ENCODE measurements around the gene FLT4.

The FLT4 gene

DNA sequence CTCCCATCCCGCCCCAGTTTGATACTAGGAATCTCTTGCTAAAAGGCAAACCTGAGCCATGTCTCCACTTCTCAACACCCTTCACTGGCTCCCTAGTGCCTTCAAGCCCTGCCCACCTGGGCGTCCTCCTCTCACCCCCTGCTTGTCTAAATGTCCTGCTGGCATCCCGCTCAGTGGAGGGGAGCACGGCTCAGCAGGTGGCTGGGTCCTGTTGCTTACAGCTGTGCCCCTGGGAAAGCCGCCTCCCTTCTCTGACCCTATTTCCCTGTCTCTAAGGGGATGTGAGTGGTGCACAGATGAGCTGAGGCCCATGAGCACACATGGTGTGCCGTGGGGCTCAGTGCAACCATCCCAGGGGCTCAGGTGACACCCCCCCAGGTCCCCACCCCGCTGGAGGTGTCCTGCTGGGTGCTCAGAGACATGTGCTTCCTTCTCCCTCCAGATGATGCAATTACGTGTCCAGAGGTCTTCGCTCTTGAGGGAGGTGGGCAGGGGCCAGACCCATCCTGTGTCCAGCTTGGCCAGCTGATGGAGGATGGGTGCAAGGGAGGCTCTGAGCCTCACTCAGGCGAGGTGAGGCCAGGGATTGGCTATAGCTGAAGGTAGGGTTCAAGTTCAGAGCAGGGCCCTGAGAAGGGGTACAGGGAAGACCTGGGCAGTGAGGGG, 24.1 kb downstream of the FLT4 start:
- no peak for DNase-seq

DNA sequence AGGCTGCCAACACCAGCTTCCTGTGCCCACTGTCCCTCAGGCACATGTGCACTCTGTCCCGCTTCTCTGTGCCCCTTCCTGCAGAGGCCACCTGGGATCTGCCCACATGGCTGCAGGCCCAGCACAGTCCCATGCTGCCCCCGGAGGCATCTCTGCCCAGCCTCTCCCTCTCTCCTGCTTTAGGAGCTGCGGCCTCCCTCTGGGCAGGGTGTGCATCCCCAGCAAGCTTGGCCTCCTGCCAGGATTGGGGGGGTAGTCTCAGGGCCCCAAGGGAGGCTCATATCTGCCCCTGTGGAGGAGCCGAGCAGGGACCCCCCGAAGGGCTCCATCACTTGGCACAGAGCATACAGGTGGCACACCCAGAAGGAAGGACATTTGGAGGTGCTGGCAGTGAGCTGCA, 24.8 kb downstream of the FLT4 start:
- no peak for DNase-seq

DNA sequence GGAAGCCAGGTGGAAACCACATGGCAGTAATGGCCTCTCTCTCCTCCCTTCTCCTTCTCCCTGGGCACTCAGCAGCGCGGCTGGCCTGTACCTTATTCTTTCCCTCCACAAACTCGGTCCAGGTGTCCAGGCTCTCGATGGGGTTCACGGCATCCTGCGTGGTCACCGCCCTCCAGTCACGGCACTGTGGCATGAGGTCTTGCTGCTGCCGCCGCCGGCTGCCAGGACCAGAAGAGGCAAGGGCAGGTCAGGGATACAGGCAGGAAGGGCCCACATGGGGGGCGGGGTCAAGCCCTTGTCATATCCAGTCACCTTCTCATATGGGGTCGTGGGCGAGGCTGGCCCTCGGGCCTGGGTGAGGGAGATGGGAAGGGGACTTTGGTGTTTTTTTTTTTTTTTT, 25.6 kb downstream of the FLT4 start:
- DNase-seq, result no peak

DNA sequence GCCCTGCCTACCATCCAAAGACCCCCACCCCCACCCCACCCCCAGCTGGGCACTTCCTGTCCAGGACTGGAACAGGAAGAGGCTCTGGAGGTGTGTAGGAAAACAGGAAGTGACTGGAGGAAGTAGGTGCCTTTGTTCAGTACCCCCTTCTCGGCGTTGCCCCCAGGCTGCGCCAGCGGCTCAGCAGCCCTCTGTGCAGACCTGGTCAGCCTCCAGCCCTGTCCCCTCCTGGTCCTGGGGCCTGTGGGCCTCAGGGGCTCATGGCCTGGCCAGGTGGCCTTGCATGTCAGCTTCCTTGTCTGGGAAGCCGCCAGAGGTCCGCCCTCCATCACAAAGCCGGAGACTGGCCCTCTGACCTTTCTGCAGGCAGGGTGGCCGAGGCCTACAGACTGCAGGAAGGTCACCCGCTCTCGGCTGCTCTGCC, 26.0 kb downstream of the FLT4 start:
- DNase-seq, result no peak

DNA sequence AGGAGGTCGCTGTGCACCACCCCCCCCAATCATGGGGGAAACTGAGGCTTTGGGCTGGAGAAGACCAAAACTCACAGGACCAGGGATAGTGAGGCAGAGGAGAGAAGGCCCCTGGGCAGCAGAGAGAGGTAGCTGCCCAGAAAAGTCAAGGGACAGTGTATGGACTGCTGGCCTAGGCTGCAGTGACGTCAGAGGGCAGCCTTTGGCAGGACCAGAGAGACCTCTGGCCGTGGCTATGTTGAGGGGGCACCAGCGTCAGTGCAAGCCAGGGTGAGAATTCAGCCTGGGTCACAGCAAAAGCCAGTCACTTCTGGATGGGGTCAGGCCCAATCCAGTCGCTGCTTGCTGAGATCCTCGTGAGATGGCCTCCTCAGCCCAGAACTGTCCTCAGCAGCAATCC, 26.5 kb downstream of the FLT4 start:
- DNase-seq, result no peak

DNA sequence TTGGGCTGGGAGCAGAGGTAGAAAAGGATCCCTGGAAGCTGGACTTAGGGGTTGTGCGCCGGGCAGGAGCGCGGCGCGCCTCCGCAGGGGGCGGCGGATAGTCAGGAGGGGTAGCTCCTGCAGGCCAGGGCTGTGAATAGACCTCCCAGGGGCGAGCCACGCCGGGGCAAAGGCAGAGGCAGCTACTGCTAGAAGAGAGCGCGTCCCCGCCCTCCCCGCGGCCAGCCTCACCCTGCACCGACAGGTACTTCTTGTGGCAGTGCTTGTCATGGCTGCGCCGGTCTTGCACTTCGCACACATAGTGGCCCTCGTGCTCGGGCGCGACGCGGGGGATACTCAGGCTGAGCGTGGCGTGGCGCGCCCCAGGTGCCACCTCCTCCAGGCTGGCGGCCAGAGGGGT, 28.1 kb downstream of the FLT4 start:
- no peak for DNase-seq

DNA sequence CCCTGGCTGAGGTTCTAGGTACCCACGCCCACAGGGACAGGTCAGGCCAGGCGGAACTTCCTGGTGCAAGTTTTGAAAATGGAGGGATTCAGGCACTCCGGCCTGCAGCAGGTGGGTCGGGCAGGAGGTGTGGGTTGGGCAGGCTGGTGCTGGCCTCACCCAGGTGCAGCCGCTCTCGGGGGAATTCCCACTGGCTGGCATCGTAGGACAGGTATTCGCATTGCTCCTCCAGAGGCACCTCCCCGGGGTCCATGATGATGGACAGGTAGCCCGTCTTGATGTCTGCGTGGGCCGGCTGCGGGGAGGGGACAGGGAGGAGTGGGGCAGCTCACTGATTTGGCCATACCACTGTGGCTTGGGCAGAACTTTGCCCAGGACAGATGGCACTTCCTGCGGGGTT, 29.4 kb downstream of the FLT4 start:
- DNase-seq, result no peak

DNA sequence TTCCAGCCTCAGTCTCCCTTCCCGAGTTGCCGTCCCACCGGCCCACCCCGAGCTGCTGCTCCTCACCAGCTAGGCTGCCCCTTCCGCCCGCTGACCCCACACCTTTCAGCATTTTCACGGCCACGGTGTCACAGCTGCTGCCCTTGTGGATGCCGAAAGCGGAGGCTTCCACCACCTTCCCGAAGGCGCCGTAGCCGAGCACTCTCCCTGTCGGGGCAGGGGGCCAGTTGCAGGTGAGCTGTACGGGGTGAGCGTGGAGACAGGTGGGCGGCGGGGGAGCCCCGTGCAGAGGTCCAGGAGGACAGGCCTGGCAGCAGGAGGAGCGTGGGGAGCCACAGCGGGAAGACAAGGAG, 29.9 kb downstream of the FLT4 start:
- no peak for DNase-seq

DNA sequence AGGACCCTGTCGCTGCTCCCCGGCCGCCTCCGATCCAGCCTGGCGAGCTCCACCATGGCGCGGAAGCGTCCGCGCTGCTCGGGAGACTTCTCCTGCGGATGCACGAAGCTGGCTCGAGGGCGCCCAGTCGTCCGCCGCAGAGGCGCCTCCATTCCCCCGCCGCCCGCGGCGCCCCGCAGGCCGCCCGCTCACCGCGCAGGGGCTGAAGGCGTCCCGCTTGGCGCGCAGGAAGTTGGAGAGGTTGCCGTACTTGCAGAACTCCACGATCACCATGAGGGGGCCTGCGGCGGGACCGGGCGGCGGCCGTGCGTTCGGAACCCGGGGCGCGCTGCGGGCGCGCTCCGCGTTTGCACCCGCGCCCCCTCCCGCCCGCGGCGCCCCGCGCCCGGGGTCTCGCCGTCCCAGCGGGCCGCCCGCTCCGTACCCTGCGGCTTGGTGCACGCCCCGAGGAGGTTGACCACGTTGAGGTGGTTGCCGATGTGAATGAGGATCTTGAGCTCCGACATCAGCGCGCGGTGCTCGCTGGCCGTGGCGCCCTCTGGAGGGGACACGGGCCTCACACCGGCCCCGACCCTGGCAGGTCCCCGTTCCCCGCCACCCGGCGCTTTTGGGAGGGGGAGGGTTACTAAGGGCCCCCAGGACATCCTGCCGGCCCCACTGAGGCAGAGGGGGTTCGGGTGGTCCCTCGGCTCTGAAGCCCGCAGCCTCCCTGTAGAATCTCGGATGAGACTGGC, 30.4 kb downstream of the FLT4 start:
- DNase-seq, result no peak

DNA sequence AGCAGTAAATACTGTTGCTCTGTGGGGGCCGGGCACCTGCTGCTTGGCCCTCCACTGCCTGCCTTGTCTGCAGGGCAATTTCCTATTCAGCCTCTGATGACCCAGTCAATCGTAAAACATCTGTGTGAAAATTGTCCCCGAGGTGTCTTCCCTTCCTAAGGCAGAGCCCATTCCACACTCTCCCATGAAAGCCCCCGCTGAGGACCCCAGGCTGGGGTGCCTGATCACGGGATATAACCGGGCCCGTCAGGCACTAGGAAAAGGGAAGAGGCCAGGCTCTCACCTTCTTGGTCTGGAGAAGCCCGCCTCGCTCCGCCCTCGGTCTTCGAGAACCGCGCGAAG, 30.9 kb downstream of the FLT4 start:
- DNase-seq, result no peak

DNA sequence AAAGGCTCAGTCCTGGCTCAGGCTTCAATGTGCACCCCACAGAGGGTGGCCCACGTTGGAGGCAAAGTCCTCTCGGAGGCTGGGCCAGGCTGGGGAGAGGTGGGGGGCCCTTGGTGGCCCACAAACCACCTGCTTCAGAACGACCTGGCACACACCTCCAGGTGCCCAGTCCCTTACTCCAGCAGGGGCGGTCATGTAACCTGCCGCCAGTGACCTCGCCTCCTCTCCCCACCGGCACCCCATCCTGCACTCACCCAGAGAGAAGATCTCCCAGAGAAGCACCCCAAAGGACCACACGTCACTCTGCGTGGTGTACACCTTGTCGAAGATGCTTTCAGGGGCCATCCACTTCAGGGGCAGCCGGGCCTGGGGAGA, 35.6 kb downstream of the FLT4 start:
- DNase-seq, result no peak

DNA sequence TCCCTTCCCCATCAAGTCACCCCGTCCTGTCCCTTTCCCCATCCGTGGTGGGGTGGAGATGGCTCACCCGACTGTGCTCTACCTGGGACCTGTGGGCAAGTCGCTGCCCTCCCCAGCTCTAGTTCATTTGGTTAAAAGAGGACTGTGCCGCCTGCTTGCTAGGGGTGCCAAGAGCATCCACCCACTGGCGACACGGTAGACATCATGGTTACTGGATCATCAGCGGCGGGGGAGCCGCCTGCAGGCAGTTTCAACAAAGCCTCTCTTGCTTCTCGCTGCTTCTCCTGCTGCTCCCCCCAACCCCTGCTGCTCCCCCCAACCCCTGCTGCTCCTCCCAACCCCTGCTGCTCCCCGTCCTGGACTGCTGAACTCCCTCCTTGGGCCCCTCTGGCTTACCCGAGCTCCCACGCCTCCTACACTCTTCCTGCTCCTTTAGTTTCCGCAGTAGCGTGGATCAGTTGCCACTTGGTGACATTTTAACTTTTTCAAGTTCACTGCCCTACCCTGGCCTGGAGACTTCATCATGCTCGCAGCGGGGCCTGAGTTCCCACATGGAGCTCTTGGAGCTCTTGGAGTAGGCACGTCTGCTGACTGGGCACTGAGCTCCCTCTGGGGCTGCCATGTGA, 36.1 kb downstream of the FLT4 start:
- no peak for DNase-seq

DNA sequence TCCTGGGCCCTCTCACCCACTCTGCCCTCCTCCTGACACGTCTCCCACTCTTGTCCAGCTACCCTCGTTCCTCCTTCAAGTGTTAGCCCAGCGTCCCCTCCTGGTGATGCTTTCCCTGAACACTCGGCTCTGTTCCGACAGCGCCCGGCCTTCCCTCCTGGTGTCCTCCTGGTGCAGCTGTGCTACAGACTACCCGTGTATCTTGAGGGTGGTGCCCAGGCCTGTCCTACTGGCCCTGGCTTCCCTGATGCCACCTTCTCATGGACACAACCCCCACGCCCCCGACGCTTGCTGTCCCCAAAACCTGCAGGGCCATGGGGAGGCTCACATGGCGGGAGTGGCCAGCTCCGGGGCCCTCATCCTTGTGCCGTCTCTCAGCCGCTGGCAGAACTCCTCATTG, 36.7 kb downstream of the FLT4 start:
- no peak for DNase-seq

DNA sequence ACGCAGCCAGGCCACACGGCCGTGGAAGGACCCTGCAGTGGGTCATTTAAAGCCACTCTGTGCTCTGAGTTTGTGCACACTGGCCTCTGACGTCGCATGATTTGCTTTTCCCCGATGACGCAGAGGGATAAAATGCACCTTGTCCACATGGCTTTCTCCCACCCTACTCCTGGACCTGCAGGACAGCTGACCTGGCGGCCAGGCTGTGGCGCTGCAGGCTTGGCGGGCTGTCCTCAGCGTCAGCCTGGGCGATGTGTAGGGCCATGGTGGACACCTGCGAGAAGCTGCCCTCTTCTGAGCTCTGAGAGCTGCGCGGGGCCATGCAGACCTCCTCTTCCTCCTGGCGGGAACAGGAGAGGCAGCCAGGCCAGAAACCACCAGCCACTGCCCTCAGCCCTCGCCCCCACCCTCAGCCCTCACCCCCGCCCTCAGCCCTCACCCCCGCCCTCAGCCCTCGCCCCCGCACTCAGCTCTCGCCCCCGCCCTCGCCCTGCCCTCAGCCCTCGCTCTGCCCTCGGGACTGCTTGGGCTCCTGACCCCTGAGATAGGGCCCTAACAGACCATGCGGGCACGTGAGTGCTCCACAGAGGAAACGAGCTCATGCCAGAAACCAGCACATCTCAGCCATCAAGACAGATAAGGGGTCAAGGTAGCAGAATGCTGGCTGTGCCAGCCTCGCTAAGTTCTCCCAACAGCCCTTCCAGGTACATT, 38.1 kb downstream of the FLT4 start:
- DNase-seq, result no peak

DNA sequence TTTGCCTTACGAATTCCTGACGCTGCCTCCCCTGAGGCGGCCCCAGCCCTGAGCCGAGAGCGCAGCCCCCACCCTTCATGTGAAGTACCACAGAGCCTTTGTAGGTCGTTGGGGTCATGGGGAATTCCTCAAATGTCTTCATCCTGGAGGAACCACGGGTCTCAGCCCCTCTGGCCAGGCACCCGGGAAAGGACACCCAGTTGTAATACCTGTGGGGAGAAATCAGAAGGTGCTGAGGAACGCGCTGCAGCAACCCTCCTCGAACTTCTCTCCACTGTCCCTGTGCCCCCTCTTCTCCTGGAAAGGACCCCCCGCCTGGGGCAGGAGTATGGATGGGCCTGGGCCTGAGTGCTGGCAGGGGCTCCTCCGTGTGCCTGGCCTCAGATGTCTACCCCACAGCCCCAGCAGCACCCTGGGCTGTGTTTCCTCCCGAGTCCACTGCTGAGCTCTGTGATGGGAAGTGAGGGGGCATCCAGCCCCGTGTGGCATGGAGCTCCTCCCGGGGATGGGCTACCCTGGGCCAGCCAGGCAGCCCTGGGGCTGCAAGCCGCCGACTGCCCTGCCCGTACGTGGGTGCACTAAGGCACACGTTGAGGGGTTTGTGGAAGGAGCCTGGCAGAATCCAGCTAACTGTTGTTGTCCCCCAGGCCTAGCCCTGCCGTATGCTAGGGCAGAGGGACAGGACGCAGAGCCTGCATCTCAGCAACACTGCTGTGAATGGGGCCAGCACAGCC, 39.4 kb downstream of the FLT4 start:
- DNase-seq, result no peak

DNA sequence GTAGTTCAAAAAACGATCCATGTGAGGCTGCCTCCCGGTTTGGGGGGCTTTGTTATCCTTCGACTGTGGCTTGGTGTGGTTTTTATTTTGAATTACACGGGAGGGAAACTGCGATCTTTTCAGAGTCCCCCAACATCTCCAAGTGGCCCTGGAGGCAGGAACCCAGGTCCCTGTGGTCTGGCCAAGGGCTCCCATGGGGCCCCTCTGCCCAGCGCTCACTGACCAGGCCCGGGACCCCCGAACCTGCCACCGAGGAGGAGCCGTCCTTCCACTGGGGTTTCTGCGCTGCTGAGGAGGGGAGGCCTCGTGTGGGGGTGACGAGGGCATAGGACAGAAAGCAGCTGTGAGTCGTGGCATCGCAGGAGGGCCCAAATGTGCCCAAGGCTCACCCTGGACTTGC, 40.0 kb downstream of the FLT4 start:
- no peak for DNase-seq

DNA sequence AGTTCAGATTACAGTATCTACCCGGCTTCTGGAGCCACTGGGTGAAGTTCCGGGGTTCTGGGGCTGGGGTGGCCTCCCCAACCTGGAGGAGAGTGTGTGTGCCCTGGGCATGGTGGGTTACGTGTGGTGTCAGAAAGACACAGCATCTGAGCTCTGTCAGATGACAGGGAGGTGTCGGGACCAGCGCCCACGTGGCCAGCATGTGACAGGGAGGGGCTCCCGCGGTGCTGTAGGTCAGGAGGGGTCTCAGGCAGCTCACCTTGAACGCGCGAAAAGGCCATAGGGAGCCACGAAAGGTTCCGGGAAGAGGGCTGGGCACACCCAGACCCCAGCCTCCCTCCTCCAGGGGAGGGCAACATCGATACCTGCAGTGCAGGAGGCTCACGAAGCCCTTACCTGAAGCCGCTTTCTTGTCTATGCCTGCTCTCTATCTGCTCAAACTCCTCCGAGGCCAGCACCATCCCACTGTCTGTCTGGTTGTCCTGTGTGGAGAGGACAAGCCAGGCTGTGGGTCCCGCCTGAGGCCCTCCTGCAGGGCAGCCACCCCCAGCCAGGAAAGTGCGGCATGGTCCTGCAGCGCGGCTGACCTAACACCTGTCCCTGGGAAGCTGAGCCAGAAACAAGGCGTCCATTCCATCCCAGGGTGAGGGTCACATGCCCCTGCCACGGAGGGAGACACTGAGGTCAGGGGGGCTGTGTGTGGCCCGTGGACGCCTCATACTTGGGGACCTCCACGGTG, 40.7 kb downstream of the FLT4 start:
- DNase-seq, result no peak

DNA sequence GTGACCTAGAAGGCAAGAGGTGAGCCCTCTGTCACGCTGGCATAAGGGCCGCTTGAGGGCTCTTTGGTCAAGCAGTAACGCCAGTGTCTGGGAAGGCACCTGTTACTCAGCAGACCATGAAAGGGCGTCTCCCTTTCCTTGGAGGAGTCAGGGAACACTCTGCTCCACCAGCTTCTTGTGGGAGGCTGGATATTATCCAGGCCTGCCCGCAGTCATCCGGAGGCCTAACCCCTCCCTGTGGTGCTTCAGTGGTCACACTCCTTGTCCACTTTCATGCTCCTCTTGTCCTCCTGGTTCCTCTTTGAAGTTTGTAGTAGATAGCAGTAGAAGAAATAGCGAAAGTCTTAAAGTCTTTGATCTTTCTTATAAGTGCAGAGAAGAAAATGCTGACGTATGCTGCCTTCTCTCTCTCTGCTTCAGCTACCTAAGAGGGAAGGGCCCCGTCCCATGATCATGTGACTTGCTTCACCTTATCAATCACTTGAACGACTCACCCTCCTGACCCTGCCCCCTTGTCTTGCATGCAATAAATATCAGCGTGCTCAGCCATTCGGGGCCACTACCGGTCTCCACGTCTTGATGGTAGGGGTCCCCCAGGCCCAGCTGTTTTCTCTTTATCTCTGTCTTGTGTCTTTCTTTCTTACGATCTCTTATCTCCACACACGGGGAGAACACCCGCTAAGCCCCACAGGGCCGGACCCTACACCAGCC, 41.4 kb downstream of the FLT4 start:
- no peak for DNase-seq

DNA sequence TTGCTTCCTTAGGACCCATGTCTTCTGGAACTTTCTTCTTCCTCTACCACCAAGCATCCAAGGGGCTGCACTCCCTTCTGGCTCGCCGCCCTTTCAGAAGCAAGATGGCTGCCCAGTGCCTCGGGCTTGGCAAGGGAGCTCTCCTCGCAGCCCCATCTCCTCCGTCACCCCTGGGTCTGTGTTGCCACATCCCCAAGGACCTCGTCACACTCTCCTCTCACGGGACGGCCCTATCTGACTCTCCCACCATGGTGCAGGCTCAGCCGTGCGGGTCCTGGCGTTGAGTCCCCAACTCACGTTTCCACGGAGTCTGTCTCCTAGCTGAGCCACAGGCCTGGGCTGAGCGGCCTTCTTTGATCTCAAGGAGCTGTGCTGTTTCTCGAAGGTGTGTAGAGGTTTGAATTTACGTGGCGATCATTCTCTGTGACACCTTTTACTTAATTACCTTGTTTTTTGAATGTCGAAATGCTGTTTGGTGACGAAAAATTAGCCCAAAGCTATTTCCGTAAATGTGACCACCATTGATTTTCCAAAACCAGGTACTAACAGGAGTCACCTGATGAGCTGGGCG, 43.1 kb downstream of the FLT4 start:
- DNase-seq, result no peak

DNA sequence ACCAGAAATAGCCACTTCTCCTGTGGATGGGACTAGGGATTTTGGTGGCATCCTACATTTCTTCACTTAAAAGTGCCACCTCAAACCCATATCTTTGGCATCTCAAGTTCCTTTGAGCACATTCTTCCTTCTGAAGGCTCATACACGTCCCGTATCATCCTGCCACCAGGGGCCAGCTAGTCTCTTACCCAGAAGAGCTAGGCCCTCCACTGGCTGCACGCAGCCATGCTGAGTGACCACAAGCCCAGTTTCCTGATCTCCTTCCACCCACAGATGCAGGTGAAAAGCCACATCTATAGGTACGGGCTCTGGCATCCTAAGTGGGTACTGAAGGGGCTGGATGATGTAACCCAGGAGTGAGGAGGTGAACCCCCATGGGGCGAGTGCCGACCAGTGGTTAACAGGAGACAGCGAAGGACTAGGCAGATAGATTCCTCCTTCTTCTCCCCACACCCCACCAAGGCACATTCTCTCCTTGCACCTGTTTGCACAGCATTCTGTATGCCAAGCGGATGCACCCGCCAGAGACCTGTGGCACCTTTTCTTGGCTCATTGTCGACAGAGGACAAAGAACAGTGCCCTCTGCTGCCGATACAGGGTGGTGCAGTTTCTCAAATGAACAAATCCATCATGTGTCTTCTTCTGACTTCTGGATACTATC, 43.7 kb downstream of the FLT4 start:
- DNase-seq, result peak; percentile 63

DNA sequence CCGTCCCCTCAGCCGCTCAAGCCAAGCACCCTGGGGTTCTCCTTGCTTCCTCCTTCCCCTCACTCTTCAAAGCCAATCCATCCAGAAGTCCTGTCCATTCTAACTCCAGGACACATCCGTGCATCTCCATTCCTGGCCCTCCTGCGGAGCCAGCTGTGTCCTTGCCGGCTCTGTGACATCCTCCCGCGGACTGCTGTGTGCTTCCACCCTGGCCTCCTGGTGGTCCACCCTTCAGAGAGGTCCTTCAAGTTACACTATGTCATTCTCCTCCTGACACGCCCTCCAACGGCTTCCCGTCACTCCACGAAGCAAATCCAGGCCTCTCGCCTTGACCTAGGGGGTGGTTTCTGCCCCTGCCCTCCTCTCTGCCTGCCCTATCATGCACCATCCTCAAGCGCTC, 45.1 kb downstream of the FLT4 start:
- DNase-seq, result no peak
